Subcutaneous adipose tissue (tissue), 4 donors: ENCODE measurements around the gene MIPOL1. TPM values are rescaled to one million over a fixed set of nuclear protein-coding genes. Genes with fewer than 3 reads are reported as not detected.

ENCODE experiments used
- total RNA-seq, 4 donors: library from RNA; depleted of rRNA; stranded (reverse); fragments of >200 nt; gene quantifications; one replicate each; pipeline ENCODE4 v1.1.0, GENCODE V29; 2016
- TF ChIP-seq, protein P1 (sequence below): fragments of 450-650 bp; IDR thresholded peaks from one replicate; pipeline ENCODE4 v1.5.1; 2016; ENCODE audit warnings: low read depth, mild to moderate bottlenecking, control low read depth, antibody characterized with exemption, moderate library complexity

Gene MIPOL1
- total RNA-seq, 4 donors from 2014 or later: 7.6 to 20.9 (median 11.1) TPM

DNA sequence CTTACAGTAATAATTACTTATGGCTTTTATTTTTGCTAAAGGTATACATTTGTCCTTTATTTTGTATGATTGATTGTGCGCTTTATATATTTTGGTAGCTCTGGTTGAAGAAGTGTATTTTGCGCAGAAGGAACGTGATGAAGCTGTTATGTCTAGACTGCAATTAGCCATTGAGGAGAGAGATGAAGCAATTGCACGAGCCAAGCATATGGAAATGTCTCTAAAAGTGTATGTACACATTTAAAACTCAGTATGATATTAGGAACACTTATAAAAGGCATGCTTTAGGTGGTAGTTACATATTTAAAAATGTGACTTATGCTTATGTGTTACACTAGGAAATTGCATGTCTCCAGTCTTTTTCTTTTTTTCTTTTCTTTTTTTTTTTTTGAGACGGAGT is 87.5 kb downstream of the MIPOL1 start:
- TF ChIP-seq, protein P1, sequence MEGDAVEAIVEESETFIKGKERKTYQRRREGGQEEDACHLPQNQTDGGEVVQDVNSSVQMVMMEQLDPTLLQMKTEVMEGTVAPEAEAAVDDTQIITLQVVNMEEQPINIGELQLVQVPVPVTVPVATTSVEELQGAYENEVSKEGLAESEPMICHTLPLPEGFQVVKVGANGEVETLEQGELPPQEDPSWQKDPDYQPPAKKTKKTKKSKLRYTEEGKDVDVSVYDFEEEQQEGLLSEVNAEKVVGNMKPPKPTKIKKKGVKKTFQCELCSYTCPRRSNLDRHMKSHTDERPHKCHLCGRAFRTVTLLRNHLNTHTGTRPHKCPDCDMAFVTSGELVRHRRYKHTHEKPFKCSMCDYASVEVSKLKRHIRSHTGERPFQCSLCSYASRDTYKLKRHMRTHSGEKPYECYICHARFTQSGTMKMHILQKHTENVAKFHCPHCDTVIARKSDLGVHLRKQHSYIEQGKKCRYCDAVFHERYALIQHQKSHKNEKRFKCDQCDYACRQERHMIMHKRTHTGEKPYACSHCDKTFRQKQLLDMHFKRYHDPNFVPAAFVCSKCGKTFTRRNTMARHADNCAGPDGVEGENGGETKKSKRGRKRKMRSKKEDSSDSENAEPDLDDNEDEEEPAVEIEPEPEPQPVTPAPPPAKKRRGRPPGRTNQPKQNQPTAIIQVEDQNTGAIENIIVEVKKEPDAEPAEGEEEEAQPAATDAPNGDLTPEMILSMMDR: no peak

DNA sequence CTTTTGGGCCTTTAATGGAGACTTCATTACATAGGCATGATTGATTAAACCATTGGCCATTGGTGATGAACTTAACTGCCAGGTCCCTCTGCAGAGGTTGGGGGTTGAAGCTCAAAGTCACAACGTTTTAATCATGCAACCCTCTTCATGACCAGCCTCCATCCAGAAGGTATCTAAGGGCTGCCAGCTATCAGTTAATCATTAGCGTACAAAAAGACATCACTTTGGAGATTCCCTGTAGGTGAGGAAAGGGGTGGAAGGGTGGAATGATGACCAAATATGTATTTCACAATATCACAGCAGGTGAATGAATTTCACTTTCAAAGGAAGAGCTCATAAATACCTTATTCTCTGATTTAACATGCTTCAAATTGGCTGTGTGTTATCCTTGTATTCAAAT is 92.0 kb downstream of the MIPOL1 start:
- TF ChIP-seq, protein P1: no peak

- TF ChIP-seq, protein P1: no peak
These were observed 113.5 kb downstream of the MIPOL1 start for GRCh38 chr14:37311252-37311651.

DNA sequence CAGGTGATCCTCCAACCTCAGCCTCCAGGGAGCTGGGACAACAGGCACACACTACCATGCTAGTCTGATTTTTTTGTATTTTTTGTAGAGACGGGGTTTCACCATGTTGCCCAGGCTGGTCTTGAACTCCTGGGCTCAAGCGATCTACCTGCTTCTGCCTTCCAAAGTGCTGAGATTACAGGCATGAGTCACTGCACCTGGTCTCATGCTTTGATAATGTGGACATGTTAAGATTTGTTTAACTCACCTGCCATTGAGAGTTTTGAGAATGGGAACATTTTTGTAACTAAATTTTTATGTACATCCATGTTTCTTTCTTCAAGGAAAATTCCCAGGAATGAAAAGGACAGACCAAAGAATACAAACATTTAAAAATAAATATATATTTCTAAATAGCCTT is 121.2 kb downstream of the MIPOL1 start:
- TF ChIP-seq, protein P1: no peak

- TF ChIP-seq, protein P1: no peak
These were observed 122.4 kb downstream of the MIPOL1 start for GRCh38 chr14:37320106-37320505.

- TF ChIP-seq, protein P1: no peak
These were observed 127.6 kb downstream of the MIPOL1 start for GRCh38 chr14:37325332-37325731.

DNA sequence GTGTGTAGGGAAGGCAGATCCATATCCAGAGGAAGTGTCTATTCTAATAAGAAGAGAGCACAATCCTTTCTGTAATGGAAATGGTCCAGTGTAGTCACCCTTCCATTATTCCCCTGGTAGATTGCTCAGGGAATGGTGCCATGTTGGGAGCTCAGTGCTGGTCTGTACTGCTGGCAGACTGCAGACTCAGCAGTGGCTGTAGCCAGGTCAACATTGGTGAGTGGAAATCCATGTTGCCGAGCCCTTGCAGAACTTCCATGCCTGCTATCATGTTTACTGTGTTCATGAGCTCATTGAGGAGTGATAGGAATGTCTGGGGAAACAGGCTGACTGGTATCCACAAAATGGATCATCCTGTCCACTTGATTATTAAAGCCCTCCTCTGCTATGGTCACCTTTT is 128.7 kb downstream of the MIPOL1 start:
- TF ChIP-seq, protein P1: no peak

DNA sequence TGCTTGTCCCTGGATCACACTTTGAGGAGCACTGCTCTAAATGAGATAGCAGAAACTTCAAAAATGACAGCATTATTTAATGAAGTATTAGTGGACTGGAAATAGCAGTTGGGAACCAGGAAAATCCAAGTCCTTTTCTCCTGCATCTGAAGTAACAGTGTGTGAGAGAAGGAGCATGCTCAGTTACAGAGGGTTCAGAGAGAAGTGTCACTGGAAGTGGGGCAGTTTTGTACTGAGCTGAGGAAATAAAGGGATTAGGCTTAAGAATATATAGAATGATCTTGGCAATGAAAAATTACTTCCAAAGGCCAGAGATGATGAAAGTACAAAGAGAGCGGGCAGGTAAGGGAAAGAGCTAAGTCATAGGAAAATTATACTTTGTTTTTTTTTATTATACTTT is 130.9 kb downstream of the MIPOL1 start:
- TF ChIP-seq, protein P1: no peak
